PC-9 (cell line): ENCODE results near the gene PIAS2. TPM values are rescaled to one million over a fixed set of nuclear protein-coding genes. Genes with fewer than 3 reads are reported as not detected.

ENCODE experiments used
- BruUV-seq: library from RNA; stranded (reverse); fragments of 400-500 nt; replicated peaks from 2 replicates; lab custom pipeline; 2021; lab: Mats Ljungman, UMichigan
- CTCF ChIA-PET: fragments of 300-600 bp; sonication (Branson Sonifier 250); formaldehyde crosslinking; loops from one replicate; lab custom pipeline; 2022; ENCODE audit warnings: antibody characterized with exemption; lab: Charles Lee
- POLR2A ChIA-PET: fragments of 300-600 bp; sonication (Branson Sonifier 250); formaldehyde crosslinking; loops from one replicate; lab custom pipeline; 2022; ENCODE audit warnings: antibody characterized with exemption; ENCODE audit not compliant: unreplicated experiment; lab: Charles Lee
- DNase-seq, 2 experiments: peaks; one replicate each; pipeline versions ENCODE4 v3.0.0 to v3.0.0-alpha.2; 2015 to 2022; ENCODE audit warnings: mixed read lengths in 1 of 2
- H2AFZ ChIP-seq: fragments of 200-600 bp; sonication (generic); 2 replicates; pipeline ENCODE4 v1.8.1; 2017; ENCODE audit warnings: antibody characterized with exemption
- H3F3A ChIP-seq: fragments of 200-600 bp; sonication (generic); 2 replicates; pipeline ENCODE4 v1.8.1; 2017; ENCODE audit warnings: antibody characterized with exemption, mild to moderate bottlenecking, low read depth; ENCODE audit not compliant: insufficient read depth
- H3K27ac ChIP-seq: fragments of 200-600 bp; sonication (generic); 2 replicates; pipeline ENCODE4 v1.6.1; 2016; ENCODE audit warnings: mixed run types
- H3K27me3 ChIP-seq: fragments of 200-600 bp; sonication (generic); 2 replicates; pipeline ENCODE4 v1.6.1; 2016; ENCODE audit warnings: low read depth, mixed run types; ENCODE audit not compliant: insufficient read depth
- H3K36me3 ChIP-seq: fragments of 200-600 bp; sonication (generic); 2 replicates; pipeline ENCODE4 v1.6.1; 2016; ENCODE audit warnings: low read depth, mixed run types
- H3K4me1 ChIP-seq: fragments of 200-600 bp; sonication (generic); replicated peaks from 2 replicates; pipeline ENCODE4 v1.6.1; 2016; ENCODE audit warnings: mixed run types; ENCODE audit not compliant: insufficient read depth
- H3K4me2 ChIP-seq: fragments of 200-600 bp; sonication (generic); 2 replicates; pipeline ENCODE4 v1.6.1; 2017; ENCODE audit warnings: mixed run types
- H3K4me3 ChIP-seq: fragments of 200-600 bp; sonication (generic); 2 replicates; pipeline ENCODE4 v1.6.1; 2016; ENCODE audit warnings: mixed run types
- H3K79me2 ChIP-seq: fragments of 200-600 bp; sonication (generic); 2 replicates; pipeline ENCODE4 v1.6.1; 2017; ENCODE audit warnings: low read depth, mixed run types
- H3K9me2 ChIP-seq: fragments of 200-600 bp; sonication (generic); 2 replicates; pipeline ENCODE4 v1.8.1; 2017; ENCODE audit warnings: mild to moderate bottlenecking; ENCODE audit not compliant: insufficient read depth
- H3K9me3 ChIP-seq: fragments of 200-600 bp; sonication (generic); 2 replicates; pipeline ENCODE4 v1.8.1; 2016; ENCODE audit warnings: low read depth; ENCODE audit not compliant: insufficient read depth
- H4K20me1 ChIP-seq: fragments of 200-600 bp; sonication (generic); 2 replicates; pipeline ENCODE4 v1.8.1; 2017; ENCODE audit not compliant: insufficient read depth
- CTCF ChIP-seq: fragments of 200-600 bp; sonication (generic); conservative IDR thresholded peaks from 2 replicates; pipeline ENCODE4 v1.6.1; 2017; ENCODE audit warnings: mixed run types, antibody characterized with exemption, mild to moderate bottlenecking, moderate library complexity
- EZH2 ChIP-seq: fragments of 200-600 bp; sonication (generic); IDR thresholded peaks from 2 replicates; pipeline ENCODE4 v1.8.0; 2017; ENCODE audit warnings: antibody characterized with exemption, low read depth
- intact Hi-C: fragments of 100-400 bp; cut with micrococcal nuclease; formaldehyde crosslinking; loops from one replicate; pipeline ENCODE4 v1.10.0; 2022; ENCODE audit not compliant: unreplicated experiment
- total RNA-seq: library from RNA; stranded (reverse); gene quantifications from 2 replicates; pipeline ENCODE4 v1.2.3, GENCODE V29; 2021

The PIAS2 gene
- total RNA-seq, 1 experiment from 2014 or later, result 17.5 TPM

DNA sequence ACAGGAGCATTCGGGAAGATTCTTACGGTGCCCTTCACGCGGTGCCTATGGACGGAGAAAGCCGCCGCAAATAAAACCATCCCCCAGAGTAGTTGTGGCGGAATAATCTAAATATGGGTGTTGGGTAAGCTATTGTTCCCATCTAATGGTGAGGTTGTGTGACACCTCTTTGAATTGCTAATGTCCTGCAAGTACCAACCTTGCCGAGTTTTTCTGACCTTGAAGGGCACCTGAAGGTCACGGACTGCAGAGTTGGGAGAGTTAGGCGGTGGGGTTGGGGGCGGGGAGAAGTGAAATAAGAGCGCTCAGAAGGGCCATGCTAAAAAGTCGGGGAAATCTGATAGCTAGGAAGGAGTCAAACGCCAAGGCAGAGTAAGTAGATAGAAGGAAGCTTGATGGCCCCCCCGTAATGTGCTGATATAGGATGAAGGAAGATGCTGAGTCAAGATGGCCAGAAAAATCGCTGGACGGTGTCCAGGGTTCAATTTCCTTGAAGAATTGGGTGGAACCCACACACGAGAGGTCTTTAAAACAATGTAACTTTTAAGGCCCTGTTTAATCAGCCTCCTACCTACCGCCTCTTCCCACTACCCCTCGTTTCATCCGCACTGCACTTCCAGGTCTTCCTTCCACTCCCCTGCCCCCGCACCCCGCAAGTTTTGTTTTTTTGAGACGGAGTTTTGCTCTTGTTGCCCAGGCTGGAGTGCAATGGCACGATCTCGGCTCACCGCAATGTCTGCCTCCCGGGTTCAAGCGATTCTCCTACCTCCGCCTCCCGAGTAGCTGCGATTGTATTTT, 695 bp upstream of the PIAS2 start:
- no peaks in the 10 kb centered on the region for H3K9me3 ChIP-seq
- peaks cover 38% of the 10 kb centered on the region for H3K79me2 ChIP-seq
- H3K27me3 ChIP-seq, result no peaks in the 10 kb centered on the region
- TF ChIP-seq CTCF, result no peak
- TF ChIP-seq EZH2, result no peak
- peaks cover 14% of the 10 kb centered on the region for H3K4me1 ChIP-seq
- H3K9me2 ChIP-seq, result no peaks in the 10 kb centered on the region
- peak overlapping the region; percentile 95 for H3K4me3 ChIP-seq
- DNase-seq, result peak in 1 of 2 experiments; percentile 4
- intact Hi-C loops, result no loop called here
- ChIA-PET POLR2A (interaction anchor here (0.6 kb wide), 1 partner anchor 943 kb away, joined by 4 read pairs; no protein-coding TSS in a partner anchor), CTCF (no interaction called here)
- no peaks in the 10 kb centered on the region for H3F3A ChIP-seq
- no peak overlapping the region for H3K27ac ChIP-seq
- TSS peak; percentile 63 for BruUV-seq
- H4K20me1 ChIP-seq, result no peaks in the 10 kb centered on the region
- H3K4me2 ChIP-seq, result peak overlapping the region; percentile 99
- H3K36me3 ChIP-seq, result no peaks in the 10 kb centered on the region
- peak overlapping the region; percentile 94 for H2AFZ ChIP-seq

DNA sequence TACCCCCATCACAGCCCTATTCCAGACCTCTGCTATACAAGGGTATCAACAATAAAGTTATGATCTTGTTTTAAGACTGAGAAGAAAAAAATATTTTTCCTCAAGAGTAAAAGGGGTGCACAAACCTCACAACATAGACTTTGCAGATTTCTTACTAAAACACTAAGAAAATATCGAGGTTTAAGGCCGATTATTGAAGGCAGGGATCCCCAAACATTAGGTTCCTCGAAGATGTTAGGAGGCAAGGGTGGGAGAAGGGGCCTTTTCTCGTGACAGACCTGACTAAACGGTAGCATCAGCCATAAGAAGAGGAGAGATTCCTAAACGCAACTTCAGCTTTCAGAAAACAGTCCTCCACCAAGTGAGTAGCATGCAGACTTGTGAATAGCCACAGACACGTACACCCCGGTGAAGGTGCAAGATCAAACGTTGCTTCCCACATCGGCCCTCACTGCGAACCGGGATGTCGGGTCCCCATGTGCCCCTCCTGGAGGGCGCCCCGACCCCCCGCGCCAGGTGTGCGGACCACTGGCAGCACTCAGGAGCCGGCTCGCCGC, 678 bp downstream of the PIAS2 start:
- no TSS peak for BruUV-seq
- intact Hi-C loops, result no loop called here
- Histone ChIP-seq H3K36me3 (no peaks in the 10 kb centered on the region), H3K4me1 (peaks cover 14% of the 10 kb centered on the region), H3K4me2 (peak overlapping the region; percentile 99), H2AFZ (peak overlapping the region; percentile 94), H3K27me3 (no peaks in the 10 kb centered on the region), H3K79me2 (peaks cover 50% of the 10 kb centered on the region), H3K9me2 (no peaks in the 10 kb centered on the region), H3K4me3 (peak overlapping the region; percentile 95), H3K9me3 (no peaks in the 10 kb centered on the region), H3F3A (no peaks in the 10 kb centered on the region), H3K27ac (no peak overlapping the region), H4K20me1 (no peaks in the 10 kb centered on the region)
- DNase-seq, result no peak
- ChIA-PET POLR2A (interaction anchor here (0.6 kb wide), 2 partner anchors 30 to 619 kb away, joined by 4 to 5 read pairs; no protein-coding TSS in a partner anchor), CTCF (no interaction called here)
- TF ChIP-seq CTCF (no peak), EZH2 (no peak)

GRCh38 chr18:46915800-46916550, 1.3 kb downstream of the PIAS2 start:
- Histone ChIP-seq H3K27me3 (no peaks in the 10 kb centered on the region), H3K4me1 (peaks cover 14% of the 10 kb centered on the region), H4K20me1 (no peaks in the 10 kb centered on the region), H3K9me3 (no peaks in the 10 kb centered on the region), H3K9me2 (no peaks in the 10 kb centered on the region), H3K27ac (no peak overlapping the region), H3K4me3 (peak overlapping the region; percentile 95), H2AFZ (peak overlapping the region; percentile 94), H3F3A (no peaks in the 10 kb centered on the region), H3K4me2 (peak overlapping the region; percentile 99), H3K79me2 (peaks cover 53% of the 10 kb centered on the region), H3K36me3 (no peaks in the 10 kb centered on the region)
- BruUV-seq, result TSS peak; percentile 31
- POLR2A ChIA-PET, result interaction anchor here (0.6 kb wide), 2 partner anchors 30 to 618 kb away, joined by 4 to 5 read pairs; no protein-coding TSS in a partner anchor
- no peak for DNase-seq
- CTCF ChIA-PET, result no interaction called here
- TF ChIP-seq CTCF (no peak), EZH2 (no peak)
- intact Hi-C loops, result no loop called here
